ENCODE measurements around the gene FRAS1. TPM values are rescaled to one million over a fixed set of nuclear protein-coding genes. Genes with fewer than 3 reads are reported as not detected.

Gene FRAS1
- total RNA-seq, 5 donors from 2014 or later (not counting 1 experiment from before 2014, with no cell fraction given), result 0.23 to 0.39 (median 0.32) TPM; not detected in 2

GRCh38 chr4:78075986-78076385 lies 18.9 kb downstream of the FRAS1 start:
- no peak overlapping the region for H3K27ac Mint-ChIP-seq
- no peaks in the 10 kb centered on the region for H3K9me3 ChIP-seq
- H3K27me3 Mint-ChIP-seq, result peaks cover 31 to 42% of the 10 kb centered on the region in 2 donors
- ATAC-seq (replicated peaks in 1 of 4), result no peak
- H3K4me1 Mint-ChIP-seq, result no peaks in the 10 kb centered on the region
- H3K27ac ChIP-seq (ENCODE audit: low read length), result no peak overlapping the region
- no peak for DNase-seq
- no peaks in the 10 kb centered on the region for H3K9me3 Mint-ChIP-seq
- no peak overlapping the region for H3K4me3 ChIP-seq (ENCODE audit: control insufficient read depth in 1 of 2, extremely low read depth in 1 of 2, low read length in 1 of 2)
- no peaks in the 10 kb centered on the region for H3K36me3 Mint-ChIP-seq
- peaks cover 0 to 3% of the 10 kb centered on the region in 2 experiments for H3K27me3 ChIP-seq (replicated peaks in 1 of 2; ENCODE audit: control insufficient read depth in 2 of 2, extremely low read depth in 1 of 2, insufficient read depth in 2 of 2, low read length in 1 of 2)
- no peak overlapping the region for H3K4me3 Mint-ChIP-seq
- CTCF ChIA-PET, result no interaction called here
- POLR2A ChIA-PET, result no interaction called here
- WGBS (ENCODE audit: insufficient coverage), result no CpG with 5 or more reads among the region's 1 CpG
- no peaks in the 10 kb centered on the region for H3K36me3 ChIP-seq (ENCODE audit: control insufficient read depth in 2 of 2, extremely low read depth in 1 of 2, insufficient read depth in 1 of 2, low read length in 1 of 2)
- no peaks in the 10 kb centered on the region for H3K4me1 ChIP-seq (ENCODE audit: control insufficient read depth in 1 of 2, extremely low read depth in 1 of 2, insufficient read depth in 2 of 2, low read length in 2 of 2)

GRCh38 chr4:78078101-78078500 lies 21.0 kb downstream of the FRAS1 start:
- H3K36me3 ChIP-seq (ENCODE audit: control insufficient read depth in 2 of 2, extremely low read depth in 1 of 2, insufficient read depth in 1 of 2, low read length in 1 of 2), result no peaks in the 10 kb centered on the region
- Mint-ChIP-seq H3K27ac (no peak overlapping the region), H3K36me3 (no peaks in the 10 kb centered on the region), H3K27me3 (peaks cover 24 to 31% of the 10 kb centered on the region in 2 donors), H3K4me1 (no peaks in the 10 kb centered on the region), H3K9me3 (no peaks in the 10 kb centered on the region), H3K4me3 (no peak overlapping the region)
- no peak for ATAC-seq (replicated peaks in 1 of 4)
- no peak overlapping the region for H3K27ac ChIP-seq (ENCODE audit: low read length)
- no peaks in the 10 kb centered on the region for H3K4me1 ChIP-seq (ENCODE audit: control insufficient read depth in 1 of 2, extremely low read depth in 1 of 2, insufficient read depth in 2 of 2, low read length in 2 of 2)
- no peaks in the 10 kb centered on the region for H3K9me3 ChIP-seq
- H3K4me3 ChIP-seq (ENCODE audit: control insufficient read depth in 1 of 2, extremely low read depth in 1 of 2, low read length in 1 of 2), result no peak overlapping the region
- no CpG with 5 or more reads among the region's 1 CpG for WGBS (ENCODE audit: insufficient coverage)
- DNase-seq, result no peak
- CTCF ChIA-PET, result no interaction called here
- POLR2A ChIA-PET, result interaction anchor here in 1 of 2 donors (0.7 kb wide), 1 partner anchor 19 kb away, joined by 3 read pairs; no protein-coding TSS in a partner anchor
- H3K27me3 ChIP-seq (replicated peaks in 1 of 2; ENCODE audit: control insufficient read depth in 2 of 2, extremely low read depth in 1 of 2, insufficient read depth in 2 of 2, low read length in 1 of 2), result peaks cover 0 to 3% of the 10 kb centered on the region in 2 experiments

GRCh38 chr4:78079726-78080430 lies 22.8 kb downstream of the FRAS1 start:
- H3K4me3 ChIP-seq (ENCODE audit: control insufficient read depth in 1 of 2, extremely low read depth in 1 of 2, low read length in 1 of 2), result no peak overlapping the region
- Mint-ChIP-seq H3K9me3 (no peaks in the 10 kb centered on the region), H3K27ac (no peak overlapping the region), H3K27me3 (peaks cover 18 to 29% of the 10 kb centered on the region in 2 donors), H3K36me3 (no peaks in the 10 kb centered on the region), H3K4me1 (no peaks in the 10 kb centered on the region), H3K4me3 (no peak overlapping the region)
- 34% methylated on average over 5 of the region's 10 CpGs for WGBS (ENCODE audit: insufficient coverage)
- CTCF ChIA-PET, result no interaction called here
- no peak overlapping the region for H3K27ac ChIP-seq (ENCODE audit: low read length)
- H3K9me3 ChIP-seq, result no peaks in the 10 kb centered on the region
- DNase-seq, result no peak
- no peak for ATAC-seq (replicated peaks in 1 of 4)
- peaks cover 0 to 3% of the 10 kb centered on the region in 2 experiments for H3K27me3 ChIP-seq (replicated peaks in 1 of 2; ENCODE audit: control insufficient read depth in 2 of 2, extremely low read depth in 1 of 2, insufficient read depth in 2 of 2, low read length in 1 of 2)
- no peaks in the 10 kb centered on the region for H3K36me3 ChIP-seq (ENCODE audit: control insufficient read depth in 2 of 2, extremely low read depth in 1 of 2, insufficient read depth in 1 of 2, low read length in 1 of 2)
- POLR2A ChIA-PET, result no interaction called here
- H3K4me1 ChIP-seq (ENCODE audit: control insufficient read depth in 1 of 2, extremely low read depth in 1 of 2, insufficient read depth in 2 of 2, low read length in 2 of 2), result no peaks in the 10 kb centered on the region

- no CpG with 5 or more reads among the region's 2 CpGs for WGBS (ENCODE audit: insufficient coverage)
- Mint-ChIP-seq H3K4me1 (no peaks in the 10 kb centered on the region), H3K27me3 (peaks cover 20 to 31% of the 10 kb centered on the region in 2 donors), H3K27ac (no peak overlapping the region), H3K9me3 (no peaks in the 10 kb centered on the region), H3K36me3 (no peaks in the 10 kb centered on the region), H3K4me3 (no peak overlapping the region)
- Histone ChIP-seq H3K27ac (ENCODE audit: low read length) (no peak overlapping the region), H3K9me3 (no peaks in the 10 kb centered on the region), H3K27me3 (replicated peaks in 1 of 2; ENCODE audit: control insufficient read depth in 2 of 2, extremely low read depth in 1 of 2, insufficient read depth in 2 of 2, low read length in 1 of 2) (peaks cover 0 to 3% of the 10 kb centered on the region in 2 experiments), H3K36me3 (ENCODE audit: control insufficient read depth in 2 of 2, extremely low read depth in 1 of 2, insufficient read depth in 1 of 2, low read length in 1 of 2) (no peaks in the 10 kb centered on the region), H3K4me1 (ENCODE audit: control insufficient read depth in 1 of 2, extremely low read depth in 1 of 2, insufficient read depth in 2 of 2, low read length in 2 of 2) (no peaks in the 10 kb centered on the region), H3K4me3 (ENCODE audit: control insufficient read depth in 1 of 2, extremely low read depth in 1 of 2, low read length in 1 of 2) (no peak overlapping the region)
- POLR2A ChIA-PET, result no interaction called here
- CTCF ChIA-PET, result no interaction called here
- ATAC-seq (replicated peaks in 1 of 4) (no peak), DNase-seq (no peak)
These were observed 24.4 kb downstream of the FRAS1 start for GRCh38 chr4:78081541-78081940.

- POLR2A ChIA-PET, result no interaction called here
- Mint-ChIP-seq H3K27ac (no peak overlapping the region), H3K27me3 (peaks cover 14 to 24% of the 10 kb centered on the region in 2 donors), H3K4me3 (no peak overlapping the region), H3K4me1 (no peaks in the 10 kb centered on the region), H3K9me3 (no peaks in the 10 kb centered on the region), H3K36me3 (no peaks in the 10 kb centered on the region)
- DNase-seq, result no peak
- CTCF ChIA-PET, result no interaction called here
- no peaks in the 10 kb centered on the region for H3K27me3 ChIP-seq (replicated peaks in 1 of 2; ENCODE audit: control insufficient read depth in 2 of 2, extremely low read depth in 1 of 2, insufficient read depth in 2 of 2, low read length in 1 of 2)
- H3K36me3 ChIP-seq (ENCODE audit: control insufficient read depth in 2 of 2, extremely low read depth in 1 of 2, insufficient read depth in 1 of 2, low read length in 1 of 2), result no peaks in the 10 kb centered on the region
- H3K9me3 ChIP-seq, result no peaks in the 10 kb centered on the region
- H3K4me3 ChIP-seq (ENCODE audit: control insufficient read depth in 1 of 2, extremely low read depth in 1 of 2, low read length in 1 of 2), result no peak overlapping the region
- H3K4me1 ChIP-seq (ENCODE audit: control insufficient read depth in 1 of 2, extremely low read depth in 1 of 2, insufficient read depth in 2 of 2, low read length in 2 of 2), result no peaks in the 10 kb centered on the region
- ATAC-seq (replicated peaks in 1 of 4), result no peak
- no peak overlapping the region for H3K27ac ChIP-seq (ENCODE audit: low read length)
These were observed 25.9 kb downstream of the FRAS1 start for GRCh38 chr4:78083035-78083434.

- no peaks in the 10 kb centered on the region for H3K36me3 Mint-ChIP-seq
- peaks cover 4 to 14% of the 10 kb centered on the region in 2 donors for H3K27me3 Mint-ChIP-seq
- CTCF ChIA-PET, result interaction anchor here in 1 of 2 donors (0.7 kb wide), 1 partner anchor 425 kb away, joined by 8 read pairs; no protein-coding TSS in a partner anchor
- no peaks in the 10 kb centered on the region for H3K9me3 ChIP-seq
- H3K27me3 ChIP-seq (replicated peaks in 1 of 2; ENCODE audit: control insufficient read depth in 2 of 2, extremely low read depth in 1 of 2, insufficient read depth in 2 of 2, low read length in 1 of 2), result no peaks in the 10 kb centered on the region
- H3K4me3 Mint-ChIP-seq, result no peak overlapping the region
- no peaks in the 10 kb centered on the region for H3K36me3 ChIP-seq (ENCODE audit: control insufficient read depth in 2 of 2, extremely low read depth in 1 of 2, insufficient read depth in 1 of 2, low read length in 1 of 2)
- POLR2A ChIA-PET, result no interaction called here
- no peak for ATAC-seq (replicated peaks in 1 of 4)
- no peaks in the 10 kb centered on the region for H3K9me3 Mint-ChIP-seq
- WGBS (ENCODE audit: insufficient coverage), result no CpG with 5 or more reads among the region's 3 CpGs
- no peaks in the 10 kb centered on the region for H3K4me1 Mint-ChIP-seq
- no peak for DNase-seq
- no peak overlapping the region for H3K27ac ChIP-seq (ENCODE audit: low read length)
- no peak overlapping the region for H3K4me3 ChIP-seq (ENCODE audit: control insufficient read depth in 1 of 2, extremely low read depth in 1 of 2, low read length in 1 of 2)
- no peak overlapping the region for H3K27ac Mint-ChIP-seq
- H3K4me1 ChIP-seq (ENCODE audit: control insufficient read depth in 1 of 2, extremely low read depth in 1 of 2, insufficient read depth in 2 of 2, low read length in 2 of 2), result no peaks in the 10 kb centered on the region
These were observed 34.4 kb downstream of the FRAS1 start for GRCh38 chr4:78091534-78091933.

Measured in T-cell (primary cell).